HepG2 (cell line): Measurements from ENCODE around the gene ASAP2. TPM values are rescaled to one million over a fixed set of nuclear protein-coding genes. Genes with fewer than 3 reads are reported as not detected.

ENCODE experiments used
- ARID3A ChIP-seq: IDR thresholded peaks from 2 replicates; pipeline ENCODE4 v1.6.1; 2012; ENCODE audit warnings: low read depth, low read length, improper control_type of control experiment
- CAMTA2 ChIP-seq: sonication (generic); formaldehyde crosslinking; IDR thresholded peaks from 2 replicates; pipeline ENCODE4 v1.4.0; 2020; ENCODE audit warnings: mild to moderate bottlenecking, missing genetic modification reagents, borderline replicate concordance
- CREM ChIP-seq, 2 experiments: sonication (generic) in 1 of 2; formaldehyde crosslinking in 1 of 2; IDR thresholded peaks; 2 replicates each; pipeline versions ENCODE4 v1.4.0 to v1.6.1; 2016 to 2020; ENCODE audit warnings: antibody characterized with exemption in 1 of 2, mild to moderate bottlenecking in 1 of 2, missing genetic modification reagents in 1 of 2
- DPF2 ChIP-seq: sonication (generic); formaldehyde crosslinking; IDR thresholded peaks from 2 replicates; pipeline ENCODE4 v1.4.0; 2020; ENCODE audit warnings: mild to moderate bottlenecking, low read depth, missing genetic modification reagents, borderline replicate concordance
- FOXJ3 ChIP-seq: sonication (generic); formaldehyde crosslinking; IDR thresholded peaks from 2 replicates; pipeline ENCODE4 v1.4.0; 2020; ENCODE audit warnings: missing genetic modification reagents, mild to moderate bottlenecking, borderline replicate concordance
- HCFC1 ChIP-seq: fragments of 150-350 bp; IDR thresholded peaks from 2 replicates; pipeline ENCODE4 v1.6.1; 2014; ENCODE audit warnings: low read depth, low read length
- NFATC3 ChIP-seq: sonication (generic); formaldehyde crosslinking; IDR thresholded peaks from 2 replicates; pipeline ENCODE4 v1.5.1; 2020; ENCODE audit warnings: mild to moderate bottlenecking, missing genetic modification reagents
- RARG ChIP-seq: sonication (generic); formaldehyde crosslinking; IDR thresholded peaks from 2 replicates; pipeline ENCODE4 v1.4.0; 2020; ENCODE audit warnings: low read depth, mild to moderate bottlenecking, missing genetic modification reagents
- SKI ChIP-seq: fragments of 450-650 bp; IDR thresholded peaks from one replicate; pipeline ENCODE4 v1.6.1; 2018; ENCODE audit warnings: mild to moderate bottlenecking; ENCODE audit not compliant: partially characterized antibody
- ZBTB8A ChIP-seq: sonication (generic); formaldehyde crosslinking; IDR thresholded peaks from 2 replicates; pipeline ENCODE4 v1.4.0; 2020; ENCODE audit warnings: mild to moderate bottlenecking, low read depth, missing genetic modification reagents, borderline replicate concordance
- ZFP1 ChIP-seq: IDR thresholded peaks from 2 replicates; pipeline ENCODE4 v1.6.1; 2016
- ZNF281 ChIP-seq: sonication (generic); formaldehyde crosslinking; IDR thresholded peaks from 2 replicates; pipeline ENCODE4 v1.4.0; 2020; ENCODE audit warnings: missing genetic modification reagents, borderline replicate concordance
- ZNF33A ChIP-seq: sonication (generic); formaldehyde crosslinking; IDR thresholded peaks from 2 replicates; pipeline ENCODE4 v1.5.1; 2020; ENCODE audit warnings: missing genetic modification reagents, mild to moderate bottlenecking, moderate library complexity, borderline replicate concordance
- ZNF557 ChIP-seq: sonication (generic); formaldehyde crosslinking; IDR thresholded peaks from 2 replicates; pipeline ENCODE4 v1.4.0; 2020; ENCODE audit warnings: missing genetic modification reagents
- ZNF563 ChIP-seq: sonication (generic); formaldehyde crosslinking; IDR thresholded peaks from 2 replicates; pipeline ENCODE4 v1.8.0; 2022; ENCODE audit warnings: mild to moderate bottlenecking, moderate library complexity, missing genetic modification reagents
- ZNF567 ChIP-seq: sonication (generic); formaldehyde crosslinking; IDR thresholded peaks from 2 replicates; pipeline ENCODE4 v1.8.1; 2023; ENCODE audit warnings: mild to moderate bottlenecking, missing genetic modification reagents, borderline replicate concordance
- ZNF589 ChIP-seq: sonication (generic); formaldehyde crosslinking; conservative IDR thresholded peaks from 2 replicates; pipeline ENCODE4 v1.8.0; 2022; ENCODE audit warnings: mild to moderate bottlenecking, moderate library complexity, missing genetic modification reagents
- ZNF598 ChIP-seq: sonication (generic); formaldehyde crosslinking; IDR thresholded peaks from 2 replicates; pipeline ENCODE4 v1.5.1; 2020; ENCODE audit warnings: mild to moderate bottlenecking, missing genetic modification reagents, borderline replicate concordance
- ZNF615 ChIP-seq: sonication (generic); formaldehyde crosslinking; IDR thresholded peaks from 2 replicates; pipeline ENCODE4 v1.5.0; 2020; ENCODE audit warnings: mild to moderate bottlenecking, missing genetic modification reagents, borderline replicate concordance
- polyA plus RNA-seq, 8 experiments: library from polyadenylated mRNA; depleted of rRNA in 3 of 8; stranded (reverse) in 7 of 8; unstranded in 1 of 8; fragments of >200 nt; fragmentation: Illumina TruSeq in 4 of 8; extraction: Trizol in 4 of 8; gene quantifications; 2 replicates each; pipeline versions ENCODE4 v1.2.1 to v1.2.3, GENCODE V29; 2011 to 2016; ENCODE audit warnings: low read depth in 4 of 8, missing spikeins in 1 of 8, mixed read lengths in 1 of 8; ENCODE audit not compliant: insufficient read depth in 1 of 8
- total RNA-seq, 5 experiments: library from RNA; depleted of rRNA; stranded (reverse); fragments of >200 nt; fragmentation: Illumina TruSeq; extraction: Trizol; gene quantifications; 2 replicates each; pipeline ENCODE4 v1.2.3, GENCODE V29; 2016; ENCODE audit warnings: low read depth in 1 of 5
- TF ChIP-seq, protein P1 (sequence below): sonication (generic); formaldehyde crosslinking; IDR thresholded peaks from 2 replicates; pipeline ENCODE4 v1.4.0; 2020; ENCODE audit warnings: missing genetic modification reagents, mild to moderate bottlenecking, borderline replicate concordance
- TF ChIP-seq, protein P2 (sequence below): IDR thresholded peaks from 2 replicates; pipeline ENCODE4 v1.6.1; 2016; ENCODE audit warnings: low read depth, borderline replicate concordance

Gene ASAP2
- total and polyA plus RNA-seq, 2 of the 13 experiments (the other 11 are each of a cell fraction or from before 2014, with no cell fraction given): 7.3 to 22.3 TPM

- no peak for TF ChIP-seq ZNF598 (CRISPR knock-in tag)
- TF ChIP-seq, protein P1, sequence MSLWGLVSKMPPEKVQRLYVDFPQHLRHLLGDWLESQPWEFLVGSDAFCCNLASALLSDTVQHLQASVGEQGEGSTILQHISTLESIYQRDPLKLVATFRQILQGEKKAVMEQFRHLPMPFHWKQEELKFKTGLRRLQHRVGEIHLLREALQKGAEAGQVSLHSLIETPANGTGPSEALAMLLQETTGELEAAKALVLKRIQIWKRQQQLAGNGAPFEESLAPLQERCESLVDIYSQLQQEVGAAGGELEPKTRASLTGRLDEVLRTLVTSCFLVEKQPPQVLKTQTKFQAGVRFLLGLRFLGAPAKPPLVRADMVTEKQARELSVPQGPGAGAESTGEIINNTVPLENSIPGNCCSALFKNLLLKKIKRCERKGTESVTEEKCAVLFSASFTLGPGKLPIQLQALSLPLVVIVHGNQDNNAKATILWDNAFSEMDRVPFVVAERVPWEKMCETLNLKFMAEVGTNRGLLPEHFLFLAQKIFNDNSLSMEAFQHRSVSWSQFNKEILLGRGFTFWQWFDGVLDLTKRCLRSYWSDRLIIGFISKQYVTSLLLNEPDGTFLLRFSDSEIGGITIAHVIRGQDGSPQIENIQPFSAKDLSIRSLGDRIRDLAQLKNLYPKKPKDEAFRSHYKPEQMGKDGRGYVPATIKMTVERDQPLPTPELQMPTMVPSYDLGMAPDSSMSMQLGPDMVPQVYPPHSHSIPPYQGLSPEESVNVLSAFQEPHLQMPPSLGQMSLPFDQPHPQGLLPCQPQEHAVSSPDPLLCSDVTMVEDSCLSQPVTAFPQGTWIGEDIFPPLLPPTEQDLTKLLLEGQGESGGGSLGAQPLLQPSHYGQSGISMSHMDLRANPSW (CRISPR knock-in tag): no peak
- no peak for TF ChIP-seq DPF2 (CRISPR knock-in tag)
- no peak for TF ChIP-seq ZNF33A (CRISPR knock-in tag)
- TF ChIP-seq RARG (CRISPR knock-in tag): no peak
- TF ChIP-seq ZNF567 (CRISPR knock-in tag): no peak
- TF ChIP-seq ZNF615 (CRISPR knock-in tag): no peak
- no peak for TF ChIP-seq CAMTA2 (CRISPR knock-in tag)
- TF ChIP-seq ZNF281 (CRISPR knock-in tag): no peak
- TF ChIP-seq, protein P2, sequence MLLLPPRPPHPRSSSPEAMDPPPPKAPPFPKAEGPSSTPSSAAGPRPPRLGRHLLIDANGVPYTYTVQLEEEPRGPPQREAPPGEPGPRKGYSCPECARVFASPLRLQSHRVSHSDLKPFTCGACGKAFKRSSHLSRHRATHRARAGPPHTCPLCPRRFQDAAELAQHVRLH (CRISPR knock-in tag): 0 out of 2 replicates have a peak, but pooled peaks have one; percentile 10
- no peak for TF ChIP-seq HCFC1
- TF ChIP-seq ZNF563 (CRISPR knock-in tag): no peak
- TF ChIP-seq ZFP1: no peak
- TF ChIP-seq SKI: peak; percentile 93
- no peak for TF ChIP-seq ZNF557 (CRISPR knock-in tag)
- no peak; the same call in 1 of the 2 replicates for TF ChIP-seq ZBTB8A (CRISPR knock-in tag)
- TF ChIP-seq ARID3A: no peak
- TF ChIP-seq FOXJ3 (CRISPR knock-in tag): no peak
- TF ChIP-seq CREM (IDR thresholded peaks at IDR 0.05): no peak
- no peak for TF ChIP-seq CREM (CRISPR knock-in tag; IDR thresholded peaks at IDR 0.05)
- no peak for TF ChIP-seq NFATC3 (CRISPR knock-in tag)
- 0 out of 2 replicates have a peak, but pooled peaks have one; percentile 31 for TF ChIP-seq ZNF589
These were observed at the start of gene ASAP2 (continued) for GRCh38 chr2:9205963-9206948.
